Epithelial cell of proximal tubule (primary cell): ENCODE measurements around the gene CDH22. TPM values are rescaled to one million over a fixed set of nuclear protein-coding genes. Genes with fewer than 3 reads are reported as not detected.

Experiments used
- DNase-seq: peaks from one replicate; pipeline ENCODE4 v3.0.0-alpha.2; 2011; ENCODE audit warnings: low read depth
- H3K4me3 ChIP-seq: 2 replicates; pipeline ENCODE4 v1.5.1; 2011; ENCODE audit warnings: low read depth, mild to moderate bottlenecking, low read length
- CTCF ChIP-seq: conservative IDR thresholded peaks from 2 replicates; pipeline ENCODE4 v1.5.1; 2012; ENCODE audit warnings: low read depth, mild to moderate bottlenecking, low read length
- total RNA-seq: library from RNA; depleted of rRNA; stranded (reverse); fragments of >200 nt; gene quantifications from 2 replicates; pipeline ENCODE4 v1.2.3, GENCODE V29; 2015

The CDH22 gene
- total RNA-seq, 1 donor from 2014 or later = not detected

DNA sequence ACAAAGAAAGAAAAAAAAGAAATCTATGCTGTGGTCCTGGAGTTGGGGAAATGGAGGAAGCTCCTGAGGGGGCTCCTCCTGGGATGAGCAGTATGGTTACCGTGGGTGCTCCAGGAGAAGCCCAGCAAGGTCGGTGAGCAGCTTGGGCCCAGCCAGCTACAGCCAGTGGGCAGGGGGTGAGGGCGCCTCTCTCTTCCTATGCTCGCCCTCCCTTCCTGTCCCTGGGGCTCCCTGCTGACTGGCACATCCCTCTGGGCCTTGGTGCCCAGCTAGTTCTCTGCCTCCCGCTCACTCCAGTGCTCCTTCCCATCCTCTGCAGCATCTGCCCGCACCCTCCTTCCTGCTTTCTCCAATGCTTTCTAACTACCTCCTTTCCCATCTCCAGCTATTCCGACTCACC lies 173.6 kb downstream of the CDH22 start:
- no peak overlapping the region for H3K4me3 ChIP-seq
- no peak for TF ChIP-seq CTCF
- DNase-seq = no peak

DNA sequence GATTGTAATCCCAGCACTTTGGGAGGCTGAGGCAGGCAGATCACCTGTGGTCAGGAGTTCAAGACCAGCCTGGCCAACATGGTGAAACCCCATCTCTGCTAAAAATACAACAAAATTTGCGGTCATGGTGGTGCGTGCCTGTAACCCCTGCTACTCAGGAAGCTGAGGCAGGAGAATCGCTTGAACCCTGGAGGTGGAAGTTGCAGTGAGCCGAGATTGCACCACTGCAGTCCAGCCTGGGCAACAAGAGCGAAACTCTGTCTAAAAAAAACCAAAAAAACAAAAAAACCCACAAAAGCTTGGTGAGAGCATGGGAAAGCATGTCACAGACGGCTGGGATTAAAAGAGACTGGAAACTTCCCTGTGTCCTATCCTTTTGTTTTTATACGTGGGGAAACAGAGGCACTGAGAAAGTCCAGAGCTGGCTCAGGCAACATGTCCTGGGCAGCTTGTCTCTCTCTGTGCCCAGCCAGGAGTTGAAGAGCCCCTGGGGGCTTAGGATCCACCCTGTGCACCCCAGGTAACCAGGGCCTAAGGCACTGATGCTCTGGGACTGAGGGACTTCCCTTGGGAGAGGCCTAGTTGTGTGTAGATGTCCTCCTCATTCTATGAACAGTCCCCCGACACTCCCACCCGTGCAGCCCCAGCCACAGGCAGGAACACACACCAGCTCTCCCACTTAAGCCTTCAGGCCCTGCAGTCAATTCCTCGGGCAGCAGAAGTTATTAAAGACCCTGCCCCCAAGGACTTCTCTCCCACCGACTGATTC lies 174.2 kb downstream of the CDH22 start:
- H3K4me3 ChIP-seq = no peak overlapping the region
- TF ChIP-seq CTCF = no peak
- DNase-seq = no peak

- no peak for DNase-seq
- H3K4me3 ChIP-seq = no peak overlapping the region
These were observed 175.6 kb downstream of the CDH22 start for GRCh38 chr20:46132705-46133120.

GRCh38 chr20:46131396-46131795 lies 176.9 kb downstream of the CDH22 start:
- no peak for TF ChIP-seq CTCF
- no peak overlapping the region for H3K4me3 ChIP-seq
- DNase-seq = no peak

More at GRCh38 chr20:46132705-46133120, 175.6 kb downstream of the CDH22 start:
- peak; percentile 88 for TF ChIP-seq CTCF

DNA sequence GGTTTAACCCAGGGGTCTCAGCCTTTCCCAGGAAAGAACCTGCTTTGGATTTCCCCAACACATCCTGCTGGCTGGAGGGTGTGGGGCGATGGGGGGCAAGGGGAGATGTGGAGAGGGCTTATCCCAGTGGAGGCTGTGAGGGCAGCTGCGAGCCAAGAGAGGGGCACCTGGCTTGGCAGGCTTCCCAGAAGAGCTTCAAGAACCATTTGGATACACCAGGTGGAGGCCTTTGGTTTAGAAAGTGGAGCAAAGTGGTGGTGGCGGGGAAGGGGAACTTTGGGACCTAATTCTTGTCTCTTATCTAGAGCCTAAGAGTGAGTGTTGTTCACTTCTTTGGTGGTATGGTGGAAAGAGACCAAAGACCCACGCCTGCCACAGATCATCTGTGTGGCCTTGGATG lies 177.8 kb downstream of the CDH22 start:
- no peak overlapping the region for H3K4me3 ChIP-seq
- no peak for TF ChIP-seq CTCF
- no peak for DNase-seq

DNA sequence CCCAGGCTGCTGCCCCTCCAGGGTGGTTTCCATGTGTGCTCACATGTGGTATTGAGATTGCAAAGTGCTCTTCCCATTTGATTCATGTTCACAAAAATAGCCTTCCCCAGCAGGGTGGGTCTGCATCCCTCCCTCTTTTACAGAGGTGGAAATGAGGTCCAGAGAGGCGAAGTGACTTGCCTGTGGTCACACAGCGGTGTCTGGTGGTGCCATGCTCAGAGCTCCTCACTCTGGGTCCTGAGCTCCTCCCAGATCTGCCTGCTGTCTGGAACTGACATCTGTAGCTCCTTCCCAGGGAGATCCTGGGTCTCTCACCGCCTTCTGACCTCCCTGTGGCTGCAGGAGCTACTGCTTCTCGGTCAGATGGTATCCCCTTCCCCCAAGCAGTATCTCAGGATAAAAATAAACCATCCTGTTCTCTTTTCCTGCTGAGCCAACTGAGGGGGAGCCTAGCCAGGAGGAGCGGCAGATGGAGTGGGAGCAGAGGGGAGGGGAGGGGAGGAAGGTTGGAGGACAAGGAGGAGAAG lies 178.3 kb downstream of the CDH22 start:
- no peak for DNase-seq
- TF ChIP-seq CTCF = no peak
- no peak overlapping the region for H3K4me3 ChIP-seq
